ENCODE results near the gene RPL36AL.
"Not testable (repeated sequence)": the region's sequence is repeated elsewhere in the genome, so short reads cannot be mapped to it uniquely, and the experiment has no call there.

The RPL36AL gene

DNA sequence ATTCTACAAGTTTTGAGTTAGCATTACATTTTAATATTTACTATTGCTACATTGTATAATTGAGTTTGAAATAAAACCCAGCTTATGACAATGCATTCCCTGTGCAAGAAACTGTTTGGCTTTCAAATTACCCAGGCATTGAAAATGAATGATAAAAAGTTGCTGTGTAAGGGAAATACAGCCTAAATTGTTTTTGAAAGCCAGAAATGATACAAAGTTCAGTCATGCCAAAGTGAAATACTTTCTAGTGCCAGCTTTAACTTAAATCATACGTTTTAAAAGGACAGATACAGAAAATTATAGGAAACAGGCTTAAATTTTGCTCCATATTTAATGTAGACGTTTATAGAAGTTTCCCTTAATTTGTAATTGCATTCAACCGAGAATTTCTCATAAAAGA is 3.0 kb upstream of the RPL36AL start:
- TF ChIP-seq, protein P1, sequence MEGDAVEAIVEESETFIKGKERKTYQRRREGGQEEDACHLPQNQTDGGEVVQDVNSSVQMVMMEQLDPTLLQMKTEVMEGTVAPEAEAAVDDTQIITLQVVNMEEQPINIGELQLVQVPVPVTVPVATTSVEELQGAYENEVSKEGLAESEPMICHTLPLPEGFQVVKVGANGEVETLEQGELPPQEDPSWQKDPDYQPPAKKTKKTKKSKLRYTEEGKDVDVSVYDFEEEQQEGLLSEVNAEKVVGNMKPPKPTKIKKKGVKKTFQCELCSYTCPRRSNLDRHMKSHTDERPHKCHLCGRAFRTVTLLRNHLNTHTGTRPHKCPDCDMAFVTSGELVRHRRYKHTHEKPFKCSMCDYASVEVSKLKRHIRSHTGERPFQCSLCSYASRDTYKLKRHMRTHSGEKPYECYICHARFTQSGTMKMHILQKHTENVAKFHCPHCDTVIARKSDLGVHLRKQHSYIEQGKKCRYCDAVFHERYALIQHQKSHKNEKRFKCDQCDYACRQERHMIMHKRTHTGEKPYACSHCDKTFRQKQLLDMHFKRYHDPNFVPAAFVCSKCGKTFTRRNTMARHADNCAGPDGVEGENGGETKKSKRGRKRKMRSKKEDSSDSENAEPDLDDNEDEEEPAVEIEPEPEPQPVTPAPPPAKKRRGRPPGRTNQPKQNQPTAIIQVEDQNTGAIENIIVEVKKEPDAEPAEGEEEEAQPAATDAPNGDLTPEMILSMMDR (IDR thresholded peaks at IDR 0.05; ENCODE audit: low read depth, low read length): no peak
- DNase-seq (ENCODE audit: extremely low read depth, low read depth): no peak

GRCh38 chr14:49622022-49622607 is 1.7 kb upstream of the RPL36AL start:
- DNase-seq (ENCODE audit: extremely low read depth, low read depth): no peak
- TF ChIP-seq, protein P1 (IDR thresholded peaks at IDR 0.05; ENCODE audit: low read depth, low read length): no peak

DNA sequence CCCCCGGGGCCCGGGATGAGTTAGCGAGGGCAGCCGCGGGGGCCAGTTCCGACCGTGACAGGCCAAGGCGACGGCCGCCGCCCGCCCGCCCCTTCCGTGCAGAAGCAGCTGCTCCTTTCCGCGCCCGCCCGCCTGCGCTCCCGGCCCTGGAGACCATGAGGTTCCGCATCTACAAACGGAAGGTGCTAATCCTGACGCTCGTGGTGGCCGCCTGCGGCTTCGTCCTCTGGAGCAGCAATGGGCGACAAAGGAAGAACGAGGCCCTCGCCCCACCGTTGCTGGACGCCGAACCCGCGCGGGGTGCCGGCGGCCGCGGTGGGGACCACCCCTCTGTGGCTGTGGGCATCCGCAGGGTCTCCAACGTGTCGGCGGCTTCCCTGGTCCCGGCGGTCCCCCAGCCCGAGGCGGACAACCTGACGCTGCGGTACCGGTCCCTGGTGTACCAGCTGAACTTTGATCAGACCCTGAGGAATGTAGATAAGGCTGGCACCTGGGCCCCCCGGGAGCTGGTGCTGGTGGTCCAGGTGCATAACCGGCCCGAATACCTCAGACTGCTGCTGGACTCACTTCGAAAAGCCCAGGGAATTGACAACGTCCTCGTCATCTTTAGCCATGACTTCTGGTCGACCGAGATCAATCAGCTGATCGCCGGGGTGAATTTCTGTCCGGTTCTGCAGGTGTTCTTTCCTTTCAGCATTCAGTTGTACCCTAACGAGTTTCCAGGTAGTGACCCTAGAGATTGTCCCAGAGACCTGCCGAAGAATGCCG is 872 bp upstream of the RPL36AL start:
- TF ChIP-seq, protein P1 (IDR thresholded peaks at IDR 0.05; ENCODE audit: low read depth, low read length): no peak

GRCh38 chr14:49619730-49620129 is 696 bp downstream of the RPL36AL start:
- DNase-seq (ENCODE audit: extremely low read depth, low read depth): no peak
- TF ChIP-seq, protein P1 (IDR thresholded peaks at IDR 0.05; ENCODE audit: low read depth, low read length): no peak

More for the DNA sequence above, 872 bp upstream of the RPL36AL start:
- no peak for DNase-seq (ENCODE audit: extremely low read depth, low read depth)

- DNase-seq (ENCODE audit: extremely low read depth, low read depth): not testable (repeated sequence)
These were observed 1.2 kb downstream of the RPL36AL start for GRCh38 chr14:49619273-49619672.

DNA sequence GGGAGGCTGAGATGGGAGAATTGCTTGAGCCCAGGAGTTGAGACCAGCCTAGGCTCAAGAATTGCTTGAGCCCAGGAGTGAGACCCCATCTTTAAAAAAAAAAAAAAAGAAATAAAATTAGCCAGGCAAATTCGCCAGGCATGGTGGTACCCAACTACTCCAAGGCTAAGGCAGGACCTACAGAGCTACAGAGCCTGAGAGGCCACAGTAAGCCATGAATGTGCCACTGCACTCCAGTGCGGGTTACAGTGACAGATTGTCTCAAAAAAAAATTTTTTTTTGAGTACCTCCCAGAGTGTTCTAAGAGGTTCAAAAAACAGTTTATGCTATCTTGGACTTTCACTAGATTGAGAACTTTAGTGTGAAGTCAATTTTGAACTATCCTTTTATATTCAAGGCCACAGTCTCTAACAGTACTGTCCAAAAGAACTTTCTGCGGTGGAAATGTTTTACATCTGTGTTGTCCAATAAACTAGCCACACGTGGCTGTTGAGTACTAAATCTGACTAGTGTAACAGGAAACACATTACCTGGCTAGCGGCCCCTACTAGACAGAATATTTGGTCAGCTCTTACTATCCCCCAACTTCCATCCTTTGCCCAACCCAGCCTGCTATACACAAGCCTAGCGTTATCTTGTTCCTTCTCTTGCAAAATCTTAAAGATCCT is 2.4 kb downstream of the RPL36AL start:
- TF ChIP-seq, protein P1 (IDR thresholded peaks at IDR 0.05; ENCODE audit: low read depth, low read length): no peak
- no peak for DNase-seq (ENCODE audit: extremely low read depth, low read depth)

DNA sequence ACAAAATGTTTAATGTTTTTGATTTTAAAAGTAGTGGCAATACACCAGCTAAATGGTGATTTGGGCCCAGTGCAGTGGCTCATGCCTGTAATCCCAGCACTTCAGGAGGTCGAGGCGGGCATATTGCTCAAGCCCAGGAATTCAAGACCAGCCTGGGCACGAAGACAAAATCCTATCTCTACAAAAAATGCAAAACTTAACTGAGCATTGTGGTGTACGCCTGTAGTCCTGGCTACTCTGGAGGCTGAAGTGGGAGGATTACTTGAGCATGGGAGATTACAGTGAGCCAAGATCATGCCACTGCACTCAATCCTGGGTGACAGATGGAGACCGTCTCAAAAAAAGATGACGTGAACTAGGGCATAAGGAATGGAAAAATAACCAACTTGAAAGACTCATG is 4.7 kb downstream of the RPL36AL start:
- no peak for DNase-seq (ENCODE audit: extremely low read depth, low read depth)
- TF ChIP-seq, protein P1 (IDR thresholded peaks at IDR 0.05; ENCODE audit: low read depth, low read length): no peak

Measured in AG09319 (cell line).